K562 (cell line): ENCODE results near the gene CASP1. TPM values are rescaled to one million over a fixed set of nuclear protein-coding genes. Genes with fewer than 3 reads are reported as not detected.

Source experiments
- ATAC-seq: fragments of 200-7000 bp; cut with Tn5 transposase; 3 replicates; pipeline ENCODE4 v1.9.1; 2020; ENCODE audit warnings: moderate library complexity
- BruUV-seq: library from RNA; stranded (reverse); fragments of 400-500 nt; replicated peaks from 2 replicates; lab custom pipeline; 2021; lab: Mats Ljungman, UMichigan
- CTCF ChIA-PET: fragments of 300-600 bp; formaldehyde crosslinking; extraction: SDS; loops from one replicate; lab custom pipeline; 2021; ENCODE audit warnings: low intra/inter-chr PET ratio; lab: Yijun Ruan, JAX
- POLR2A ChIA-PET: fragments of 300-600, 350-650 bp; sonication (Branson Sonifier 250); formaldehyde crosslinking; extraction: SDS; loops from one replicate; lab custom pipeline; 2021; ENCODE audit warnings: antibody characterized with exemption, inconsistent platforms; lab: Yijun Ruan, JAX
- DNase-seq, 4 experiments: peaks; one replicate each; pipeline versions ENCODE4 v3.0.0 to v3.0.0-alpha.2; 2011 to 2018; ENCODE audit warnings: low spot score in 3 of 4, mixed read lengths in 3 of 4; ENCODE audit errors: extremely low read depth in 1 of 4
- FAIRE-seq: peaks from 2 replicates; lab custom pipeline; 2011; peaks lifted over from hg19 to GRCh38; lab: Jason Lieb, UNC
- H2AFZ ChIP-seq: 2 replicates; pipeline ENCODE4 v1.6.0; 2011; ENCODE audit warnings: low read depth, low read length, control low read depth, inconsistent platforms
- H3K27ac ChIP-seq: fragments of 200-600 bp; 3 replicates; pipeline ENCODE4 v1.8.0; 2011; ENCODE audit warnings: low read depth, mild to moderate bottlenecking, control low read depth, inconsistent platforms, low read length, moderate library complexity, mixed read lengths; ENCODE audit errors: extremely low read depth
- H3K27me3 ChIP-seq, 2 experiments: fragments of 300-600 bp in 1 of 2; 2 replicates in 1 of 2; 3 replicates in 1 of 2; pipeline versions ENCODE4 v1.6.0 to v1.8.0; 2011; ENCODE audit warnings: inconsistent platforms in 2 of 2, low read length in 2 of 2, mild to moderate bottlenecking in 1 of 2, mixed read lengths in 1 of 2, moderate library complexity in 1 of 2; ENCODE audit not compliant: control insufficient read depth in 2 of 2, insufficient read depth in 2 of 2
- H3K36me3 ChIP-seq: fragments of 300-600 bp; 3 replicates; pipeline ENCODE4 v1.8.0; 2011; ENCODE audit warnings: mild to moderate bottlenecking, low read length, inconsistent platforms; ENCODE audit not compliant: control insufficient read depth, insufficient read depth
- H3K4me1 ChIP-seq, 2 experiments: fragments of 200-600 bp in 1 of 2; replicated peaks in 1 of 2; 2 replicates in 1 of 2; 3 replicates in 1 of 2; pipeline versions ENCODE4 v1.5.1 to v1.8.0; 2011; ENCODE audit warnings: inconsistent platforms in 2 of 2, low read length in 2 of 2, mild to moderate bottlenecking in 1 of 2, mixed read lengths in 1 of 2, moderate library complexity in 1 of 2; ENCODE audit not compliant: control insufficient read depth in 2 of 2, insufficient read depth in 2 of 2
- H3K4me2 ChIP-seq: 2 replicates; pipeline ENCODE4 v1.6.1; 2011; ENCODE audit warnings: low read length, control low read depth, inconsistent platforms, mixed read lengths; ENCODE audit not compliant: insufficient read depth
- H3K4me3 ChIP-seq: fragments of 200-600 bp; sonication (generic), shearing (Covaris generic); 2 replicates; pipeline ENCODE4 v1.5.1; 2016; ENCODE audit warnings: control low read depth, inconsistent platforms
- H3K79me2 ChIP-seq: fragments of 200-600 bp; 3 replicates; pipeline ENCODE4 v1.8.0; 2011; ENCODE audit warnings: low read length, inconsistent platforms; ENCODE audit not compliant: control insufficient read depth, insufficient read depth
- H3K9ac ChIP-seq, 2 experiments: 2 replicates each; pipeline versions ENCODE4 v1.6.0 to v1.6.1; 2011; ENCODE audit warnings: low read depth in 2 of 2, low read length in 2 of 2, control low read depth in 1 of 2, inconsistent platforms in 1 of 2, mild to moderate bottlenecking in 1 of 2, mixed read lengths in 1 of 2; ENCODE audit not compliant: insufficient read depth in 1 of 2
- H3K9me1 ChIP-seq: one replicate; pipeline ENCODE4 v1.6.0; 2011; ENCODE audit warnings: inconsistent platforms, mild to moderate bottlenecking, low read length, moderate library complexity; ENCODE audit not compliant: control insufficient read depth, insufficient read depth
- H3K9me3 ChIP-seq: replicated peaks from 2 replicates; pipeline ENCODE4 v1.5.1; 2011; ENCODE audit warnings: low read depth, low read length, inconsistent platforms; ENCODE audit not compliant: control insufficient read depth, insufficient read depth
- H4K20me1 ChIP-seq: replicated peaks from 2 replicates; pipeline ENCODE4 v1.6.1; 2011; ENCODE audit warnings: low read length, inconsistent platforms, mixed read lengths; ENCODE audit not compliant: control insufficient read depth, insufficient read depth
- CGGBP1 ChIP-seq: fragments of 250-450 bp; sonication (Bioruptor Pico); IDR thresholded peaks from 2 replicates; pipeline ENCODE4 v1.9.0; 2021; ENCODE audit warnings: mild to moderate bottlenecking
- DEAF1 ChIP-seq: fragments of 450-650 bp; formaldehyde crosslinking; IDR thresholded peaks from 2 replicates; pipeline ENCODE4 v1.4.0; 2020; ENCODE audit warnings: mild to moderate bottlenecking, moderate library complexity
- DPF2 ChIP-seq: fragments of 450-650 bp; IDR thresholded peaks from 2 replicates; pipeline ENCODE4 v1.6.1; 2016
- HNRNPK ChIP-seq: fragments of 200-400 bp; formaldehyde crosslinking; IDR thresholded peaks from one replicate; pipeline ENCODE4 v1.6.1; 2018; ENCODE audit warnings: mild to moderate bottlenecking, low read depth, low read length; ENCODE audit not compliant: poor library complexity, severe bottlenecking
- KLF13 ChIP-seq: fragments of 450-650 bp; IDR thresholded peaks from 2 replicates; pipeline ENCODE4 v1.6.1; 2016; ENCODE audit warnings: missing genetic modification characterization, low read depth, mild to moderate bottlenecking, missing compliant biosample characterization, moderate library complexity, borderline replicate concordance
- NCOA6 ChIP-seq: fragments of 450-650 bp; IDR thresholded peaks from 2 replicates; pipeline ENCODE4 v1.6.1; 2017; ENCODE audit warnings: mild to moderate bottlenecking
- PHB ChIP-seq: fragments of 250-450 bp; sonication (Bioruptor Pico); IDR thresholded peaks from 2 replicates; pipeline ENCODE4 v1.5.0; 2021
- POLR2AphosphoS5 ChIP-seq: IDR thresholded peaks from 2 replicates; pipeline ENCODE4 v1.6.1; 2011; ENCODE audit warnings: mild to moderate bottlenecking, low read depth, low read length, moderate library complexity; ENCODE audit not compliant: control insufficient read depth, insufficient read depth
- SAFB2 ChIP-seq: fragments of 200-400 bp; formaldehyde crosslinking; IDR thresholded peaks from 2 replicates; pipeline ENCODE4 v1.6.1; 2018; ENCODE audit warnings: borderline replicate concordance, low read length, low read depth, moderate library complexity; ENCODE audit not compliant: severe bottlenecking
- ZKSCAN1 ChIP-seq: fragments of 150-350 bp; IDR thresholded peaks from 2 replicates; pipeline ENCODE4 v1.6.1; 2016; ENCODE audit warnings: low read depth, low read length
- ZNF124 ChIP-seq: sonication (generic); formaldehyde crosslinking; IDR thresholded peaks from 2 replicates; pipeline ENCODE4 v1.8.1; 2022; ENCODE audit warnings: missing genetic modification reagents
- WGBS: fragments of 100-300 bp; shearing (Covaris generic); methylation state at CpG from one replicate; pipeline ENCODE4 v1.1.6; 2016; ENCODE audit warnings: low coverage, mixed read lengths; ENCODE audit not compliant: insufficient coverage; ENCODE audit errors: missing lambda C conversion rate; 5-methylcytosine and 5-hydroxymethylcytosine counted together
- in situ Hi-C: fragments of 300-500 bp; cut with MboI; formaldehyde crosslinking; loops from 4 replicates; pipeline ENCODE4 v1.15.0; 2018; ENCODE audit warnings: inconsistent platforms, mixed read lengths
- intact Hi-C: fragments of 100-400 bp; cut with micrococcal nuclease; formaldehyde crosslinking; loops from 2 replicates; pipeline ENCODE4 v1.14.2; 2022
- polyA plus RNA-seq, 8 experiments: library from polyadenylated mRNA; depleted of rRNA in 4 of 8; stranded (reverse) in 5 of 8; unstranded in 3 of 8; fragments of >200 nt; fragmentation: Nextera tagmentation in 2 of 8; fragmentation: Illumina TruSeq in 1 of 8; extraction: Ambion mirVana in 2 of 8; extraction: Trizol in 1 of 8; gene quantifications; 2 replicates each; pipeline versions ENCODE4 v1.2.1 to v1.2.3, GENCODE V29; 2011 to 2014; ENCODE audit warnings: inconsistent platforms in 1 of 8, missing spikeins in 1 of 8
- total RNA-seq, 7 experiments: library from RNA; depleted of rRNA in 6 of 7; stranded (reverse); fragments of >200 nt in 6 of 7; fragmentation: Illumina TruSeq in 2 of 7; extraction: Trizol in 2 of 7; gene quantifications; 2 replicates each; pipeline versions ENCODE4 v1.2.1 to v1.2.3, GENCODE V29; 2011 to 2021; ENCODE audit warnings: low replicate concordance in 1 of 7
- TF ChIP-seq, protein P1 (sequence below), 2 experiments: fragments of 450-650 bp; IDR thresholded peaks; 2 replicates each; pipeline ENCODE4 v1.6.1; 2016; ENCODE audit warnings: mild to moderate bottlenecking in 2 of 2, borderline replicate concordance in 1 of 2, low read depth in 1 of 2, moderate library complexity in 1 of 2

The CASP1 gene
- total and polyA plus RNA-seq, 9 of the 15 experiments (the other 6 are each of a cell fraction or from before 2014, with no cell fraction given) = not detected

DNA sequence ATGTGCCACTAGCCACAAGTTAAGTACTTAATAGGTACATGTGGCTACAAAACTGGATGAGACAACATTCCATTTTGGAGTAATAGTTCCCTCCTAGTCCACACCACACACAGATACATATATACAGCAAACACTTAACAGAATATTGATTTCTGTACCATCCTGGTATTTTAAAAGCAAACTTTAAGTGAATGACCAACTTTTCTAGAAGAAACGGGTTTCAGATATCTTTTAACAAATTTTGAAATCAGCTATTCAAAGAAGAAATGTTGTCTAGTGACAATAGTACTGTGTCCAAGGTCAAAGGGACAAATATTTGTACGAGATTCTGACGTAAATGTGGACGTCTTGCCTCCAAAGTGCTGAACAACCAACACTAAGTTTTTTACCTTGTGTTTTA lies 22.5 kb upstream of the CASP1 start (continued):
- no peak for TF ChIP-seq PHB (CRISPR knock-in tag)

GRCh38 chr11:105056446-105056845 lies 21.5 kb upstream of the CASP1 start:
- no peak overlapping the region for H3K9ac ChIP-seq
- BruUV-seq = no TSS peak
- no peak for FAIRE-seq
- H3K4me2 ChIP-seq = no peak overlapping the region
- H4K20me1 ChIP-seq = no peaks in the 10 kb centered on the region
- no peak for ATAC-seq
- CTCF ChIA-PET = no interaction called here
- no peaks in the 10 kb centered on the region for H3K36me3 ChIP-seq
- H3K4me3 ChIP-seq = no peak overlapping the region
- WGBS = 7% methylated on average over 1 of the region's 1 CpG
- H3K9me1 ChIP-seq = no peaks in the 10 kb centered on the region
- no peak for DNase-seq
- no peaks in the 10 kb centered on the region for H3K27me3 ChIP-seq
- no peak overlapping the region for H2AFZ ChIP-seq
- H3K27ac ChIP-seq = no peak overlapping the region
- no peaks in the 10 kb centered on the region for H3K79me2 ChIP-seq
- H3K4me1 ChIP-seq = no peaks in the 10 kb centered on the region
- in situ Hi-C loops = no loop called here
- intact Hi-C loops = no loop called here
- POLR2A ChIA-PET = no interaction called here
- H3K9me3 ChIP-seq = no peaks in the 10 kb centered on the region
- TF ChIP-seq ZKSCAN1 (no peak), NCOA6 (no peak), DEAF1 (no peak), KLF13 (tag) (no peak), HNRNPK (no peak), POLR2AphosphoS5 (no peak), ZNF124 (CRISPR knock-in tag) (no peak), DPF2 (no peak), SAFB2 (no peak), CGGBP1 (CRISPR knock-in tag) (no peak)
- TF ChIP-seq, protein P1, sequence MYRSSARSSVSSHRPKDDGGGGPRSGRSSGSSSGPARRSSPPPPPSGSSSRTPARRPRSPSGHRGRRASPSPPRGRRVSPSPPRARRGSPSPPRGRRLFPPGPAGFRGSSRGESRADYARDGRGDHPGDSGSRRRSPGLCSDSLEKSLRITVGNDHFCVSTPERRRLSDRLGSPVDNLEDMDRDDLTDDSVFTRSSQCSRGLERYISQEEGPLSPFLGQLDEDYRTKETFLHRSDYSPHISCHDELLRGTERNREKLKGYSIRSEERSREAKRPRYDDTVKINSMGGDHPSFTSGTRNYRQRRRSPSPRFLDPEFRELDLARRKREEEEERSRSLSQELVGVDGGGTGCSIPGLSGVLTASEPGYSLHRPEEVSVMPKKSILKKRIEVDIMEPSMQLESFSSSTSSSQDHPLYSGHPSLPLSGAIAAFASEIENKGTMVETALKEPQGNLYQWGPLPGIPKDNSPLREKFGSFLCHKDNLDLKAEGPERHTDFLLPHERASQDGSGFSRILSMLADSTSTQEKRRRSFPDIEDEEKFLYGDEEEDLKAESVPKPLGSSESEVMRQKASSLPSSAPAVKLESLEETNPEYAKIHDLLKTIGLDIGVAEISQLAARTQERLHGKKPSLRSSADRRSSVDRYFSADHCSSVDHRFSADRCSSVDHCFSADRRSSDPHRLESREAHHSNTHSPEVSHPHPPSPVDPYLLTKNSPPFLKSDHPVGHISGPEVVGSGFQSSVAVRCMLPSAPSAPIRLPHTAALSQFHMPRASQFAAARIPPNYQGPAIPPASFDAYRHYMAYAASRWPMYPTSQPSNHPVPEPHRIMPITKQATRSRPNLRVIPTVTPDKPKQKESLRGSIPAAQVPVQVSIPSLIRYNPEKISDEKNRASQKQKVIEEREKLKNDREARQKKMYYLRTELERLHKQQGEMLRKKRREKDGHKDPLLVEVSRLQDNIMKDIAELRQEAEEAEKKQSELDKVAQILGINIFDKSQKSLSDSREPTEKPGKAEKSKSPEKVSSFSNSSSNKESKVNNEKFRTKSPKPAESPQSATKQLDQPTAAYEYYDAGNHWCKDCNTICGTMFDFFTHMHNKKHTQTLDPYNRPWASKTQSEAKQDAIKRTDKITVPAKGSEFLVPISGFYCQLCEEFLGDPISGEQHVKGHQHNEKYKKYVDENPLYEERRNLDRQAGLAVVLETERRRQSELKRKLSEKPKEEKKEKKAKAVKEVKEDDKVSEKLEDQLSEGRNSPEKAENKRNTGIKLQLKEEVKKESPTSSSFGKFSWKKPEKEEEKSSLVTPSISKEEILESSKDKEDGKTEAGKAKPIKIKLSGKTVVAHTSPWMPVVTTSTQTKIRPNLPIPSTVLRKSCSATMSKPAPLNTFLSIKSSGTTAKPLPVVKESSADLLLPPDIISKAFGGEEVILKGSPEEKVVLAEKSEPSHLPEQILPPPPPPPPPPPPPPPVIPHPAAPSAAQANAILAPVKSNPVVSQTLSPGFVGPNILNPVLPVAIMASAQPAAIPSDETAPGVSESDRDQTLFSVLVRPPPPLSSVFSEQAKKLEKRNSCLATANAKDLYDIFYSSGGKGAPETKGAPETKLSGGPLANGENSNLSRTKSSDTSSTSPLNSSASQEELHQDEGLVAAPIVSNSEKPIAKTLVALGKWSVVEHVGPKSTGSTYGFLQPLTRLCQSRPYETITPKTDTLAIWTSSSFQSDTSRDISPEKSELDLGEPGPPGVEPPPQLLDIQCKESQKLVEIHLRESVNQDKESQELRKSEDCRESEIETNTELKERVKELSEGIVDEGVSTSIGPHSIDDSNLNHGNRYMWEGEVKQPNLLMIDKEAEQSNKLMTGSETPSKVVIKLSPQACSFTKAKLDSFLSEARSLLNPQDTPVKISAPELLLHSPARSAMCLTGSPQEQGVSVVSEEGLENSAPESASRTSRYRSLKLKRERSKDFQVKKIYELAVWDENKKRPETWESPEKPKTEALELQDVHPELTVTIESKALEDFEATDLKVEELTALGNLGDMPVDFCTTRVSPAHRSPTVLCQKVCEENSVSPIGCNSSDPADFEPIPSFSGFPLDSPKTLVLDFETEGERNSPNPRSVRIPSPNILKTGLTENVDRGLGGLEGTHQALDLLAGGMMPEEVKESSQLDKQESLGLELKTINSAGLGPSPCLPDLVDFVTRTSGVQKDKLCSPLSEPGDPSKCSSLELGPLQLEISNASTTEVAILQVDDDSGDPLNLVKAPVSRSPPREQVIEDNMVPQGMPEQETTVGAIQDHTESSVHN (IDR thresholded peaks at IDR 0.05; ENCODE audit: borderline replicate concordance in 1 of 2, low read depth in 1 of 2) = no peak
